Activated CD8-positive, alpha-beta memory T cell treated with anti-CD3 and anti-CD28 coated beads, Interleukin-2, amount 10 ng/mL, durations not matched to agents 7 days and 5 days (primary cell): ENCODE results near the gene ANO3. TPM values are rescaled to one million over a fixed set of nuclear protein-coding genes. Genes with fewer than 3 reads are reported as not detected.
"Not testable (repeated sequence)": the region's sequence is repeated elsewhere in the genome, so short reads cannot be mapped to it uniquely, and the experiment has no call there.

Experiments used
- ATAC-seq: fragments of 150-1000 bp; cut with Tn5 transposase; one replicate; pipeline ENCODE4 v1.10.0; 2021; ENCODE audit warnings: moderate library complexity
- CTCF ChIA-PET: fragments of 350-600 bp; sonication (Branson Sonifier 250); formaldehyde crosslinking; loops from one replicate; lab custom pipeline; 2021; ENCODE audit warnings: antibody characterized with exemption; lab: Charles Lee
- DNase-seq: peaks from one replicate; pipeline ENCODE4 v3.0.0-alpha.2; 2020
- H3K27ac Mint-ChIP-seq: one replicate; pipeline ENCODE4 v1.8.0; 2021; ENCODE audit warnings: mild to moderate bottlenecking, mixed read lengths
- H3K27me3 Mint-ChIP-seq: one replicate; pipeline ENCODE4 v1.8.0; 2021; ENCODE audit warnings: mixed read lengths
- H3K36me3 Mint-ChIP-seq: one replicate; pipeline ENCODE4 v1.8.0; 2021; ENCODE audit warnings: mild to moderate bottlenecking, mixed read lengths
- H3K4me1 Mint-ChIP-seq: one replicate; pipeline ENCODE4 v1.8.0; 2021; ENCODE audit warnings: mixed read lengths
- H3K4me3 Mint-ChIP-seq: one replicate; pipeline ENCODE4 v1.8.0; 2021; ENCODE audit warnings: mild to moderate bottlenecking, moderate library complexity, mixed read lengths
- H3K9me3 Mint-ChIP-seq: one replicate; pipeline ENCODE4 v1.8.0; 2022; ENCODE audit warnings: low read depth, mixed read lengths
- total RNA-seq, 2 experiments: library from RNA; stranded (reverse); gene quantifications; one replicate each; pipeline ENCODE4 v1.2.3, GENCODE V29; 2021

ANO3 gene
- total RNA-seq, 2 experiments from 2014 or later: 0.05 TPM; not detected in 1

- DNase-seq (no peak), ATAC-seq (no peak)
- Mint-ChIP-seq H3K27ac (no peak overlapping the region), H3K9me3 (peaks cover 11% of the 10 kb centered on the region), H3K36me3 (no peaks in the 10 kb centered on the region), H3K4me1 (no peaks in the 10 kb centered on the region), H3K27me3 (no peaks in the 10 kb centered on the region), H3K4me3 (no peak overlapping the region)
- CTCF ChIA-PET: no interaction called here
Observed at GRCh38 chr11:26608507-26609146, 276.7 kb downstream of the ANO3 start.

- Mint-ChIP-seq H3K27me3 (no peaks in the 10 kb centered on the region), H3K4me1 (no peaks in the 10 kb centered on the region), H3K4me3 (no peak overlapping the region), H3K27ac (no peak overlapping the region), H3K9me3 (peaks cover 11% of the 10 kb centered on the region), H3K36me3 (no peaks in the 10 kb centered on the region)
- ATAC-seq (no peak), DNase-seq (no peak)
- CTCF ChIA-PET: no interaction called here
Observed at GRCh38 chr11:26613759-26614158, 281.8 kb downstream of the ANO3 start.

GRCh38 chr11:26618441-26618840 lies 286.5 kb downstream of the ANO3 start:
- peaks cover 7% of the 10 kb centered on the region for H3K9me3 Mint-ChIP-seq
- CTCF ChIA-PET: no interaction called here
- no peaks in the 10 kb centered on the region for H3K27me3 Mint-ChIP-seq
- ATAC-seq: no peak
- no peak for DNase-seq
- no peak overlapping the region for H3K4me3 Mint-ChIP-seq
- no peaks in the 10 kb centered on the region for H3K36me3 Mint-ChIP-seq
- no peaks in the 10 kb centered on the region for H3K4me1 Mint-ChIP-seq
- H3K27ac Mint-ChIP-seq: no peak overlapping the region

- no peak overlapping the region for H3K4me3 Mint-ChIP-seq
- H3K36me3 Mint-ChIP-seq: no peaks in the 10 kb centered on the region
- no peaks in the 10 kb centered on the region for H3K4me1 Mint-ChIP-seq
- CTCF ChIA-PET: no interaction called here
- H3K9me3 Mint-ChIP-seq: peaks cover 4% of the 10 kb centered on the region
- no peak for ATAC-seq
- H3K27ac Mint-ChIP-seq: no peak overlapping the region
- no peak for DNase-seq
- H3K27me3 Mint-ChIP-seq: no peaks in the 10 kb centered on the region
Observed at GRCh38 chr11:26620282-26621045, 288.5 kb downstream of the ANO3 start.

- Mint-ChIP-seq H3K4me3 (no peak overlapping the region), H3K4me1 (no peaks in the 10 kb centered on the region), H3K27me3 (no peaks in the 10 kb centered on the region), H3K27ac (no peak overlapping the region), H3K36me3 (no peaks in the 10 kb centered on the region), H3K9me3 (peaks cover 4% of the 10 kb centered on the region)
- DNase-seq: no peak
- no peak for ATAC-seq
- CTCF ChIA-PET: no interaction called here
Observed at GRCh38 chr11:26621132-26621531, 289.2 kb downstream of the ANO3 start.

GRCh38 chr11:26622181-26622580 lies 290.3 kb downstream of the ANO3 start:
- CTCF ChIA-PET: no interaction called here
- no peaks in the 10 kb centered on the region for H3K27me3 Mint-ChIP-seq
- DNase-seq (no peak), ATAC-seq (no peak)
- no peak overlapping the region for H3K4me3 Mint-ChIP-seq
- no peaks in the 10 kb centered on the region for H3K36me3 Mint-ChIP-seq
- no peak overlapping the region for H3K27ac Mint-ChIP-seq
- no peaks in the 10 kb centered on the region for H3K4me1 Mint-ChIP-seq
- peaks cover 2% of the 10 kb centered on the region for H3K9me3 Mint-ChIP-seq

- H3K27me3 Mint-ChIP-seq: no peaks in the 10 kb centered on the region
- H3K27ac Mint-ChIP-seq: no peak overlapping the region
- no peaks in the 10 kb centered on the region for H3K36me3 Mint-ChIP-seq
- no peaks in the 10 kb centered on the region for H3K4me1 Mint-ChIP-seq
- DNase-seq (no peak), ATAC-seq (no peak)
- H3K9me3 Mint-ChIP-seq: peaks cover 1% of the 10 kb centered on the region
- CTCF ChIA-PET: no interaction called here
- no peak overlapping the region for H3K4me3 Mint-ChIP-seq
Observed at GRCh38 chr11:26623076-26623659, 291.2 kb downstream of the ANO3 start.

GRCh38 chr11:26626346-26626745 lies 294.4 kb downstream of the ANO3 start:
- Mint-ChIP-seq H3K4me1 (no peaks in the 10 kb centered on the region), H3K9me3 (no peaks in the 10 kb centered on the region), H3K27ac (no peak overlapping the region), H3K4me3 (no peak overlapping the region), H3K36me3 (no peaks in the 10 kb centered on the region), H3K27me3 (no peaks in the 10 kb centered on the region)
- ATAC-seq: no peak
- DNase-seq: no peak
- CTCF ChIA-PET: no interaction called here

GRCh38 chr11:26632691-26633159 lies 300.8 kb downstream of the ANO3 start:
- ATAC-seq (no peak), DNase-seq (no peak)
- Mint-ChIP-seq H3K9me3 (no peaks in the 10 kb centered on the region), H3K27ac (no peak overlapping the region), H3K27me3 (no peaks in the 10 kb centered on the region), H3K4me3 (no peak overlapping the region), H3K36me3 (no peaks in the 10 kb centered on the region), H3K4me1 (no peaks in the 10 kb centered on the region)
- CTCF ChIA-PET: no interaction called here

- H3K27ac Mint-ChIP-seq, H3K4me3 Mint-ChIP-seq: not testable (repeated sequence)
Observed at GRCh38 chr11:26643314-26643713, 311.4 kb downstream of the ANO3 start.

GRCh38 chr11:26649884-26650283 lies 318.0 kb downstream of the ANO3 start:
- CTCF ChIA-PET: no interaction called here
- Mint-ChIP-seq H3K4me3 (no peak overlapping the region), H3K27me3 (no peaks in the 10 kb centered on the region), H3K4me1 (no peaks in the 10 kb centered on the region), H3K9me3 (peaks cover 3% of the 10 kb centered on the region), H3K36me3 (no peaks in the 10 kb centered on the region), H3K27ac (no peak overlapping the region)
- no peak for ATAC-seq
- peak; percentile 41 for DNase-seq

More at GRCh38 chr11:26643314-26643713, 311.4 kb downstream of the ANO3 start:
- H3K4me1 Mint-ChIP-seq, H3K27me3 Mint-ChIP-seq, H3K36me3 Mint-ChIP-seq, DNase-seq, ATAC-seq, CTCF ChIA-PET, H3K9me3 Mint-ChIP-seq: not testable (repeated sequence)

GRCh38 chr11:26651916-26652315 lies 320.0 kb downstream of the ANO3 start:
- H3K27ac Mint-ChIP-seq: no peak overlapping the region
- CTCF ChIA-PET: no interaction called here
- ATAC-seq: no peak
- no peaks in the 10 kb centered on the region for H3K27me3 Mint-ChIP-seq
- no peak for DNase-seq
- H3K4me1 Mint-ChIP-seq: no peaks in the 10 kb centered on the region
- no peaks in the 10 kb centered on the region for H3K36me3 Mint-ChIP-seq
- H3K9me3 Mint-ChIP-seq: peaks cover 3% of the 10 kb centered on the region
- H3K4me3 Mint-ChIP-seq: no peak overlapping the region

- no peaks in the 10 kb centered on the region for H3K4me1 Mint-ChIP-seq
- CTCF ChIA-PET: no interaction called here
- no peak overlapping the region for H3K27ac Mint-ChIP-seq
- no peaks in the 10 kb centered on the region for H3K27me3 Mint-ChIP-seq
- H3K4me3 Mint-ChIP-seq: no peak overlapping the region
- no peak for DNase-seq
- no peaks in the 10 kb centered on the region for H3K36me3 Mint-ChIP-seq
- ATAC-seq: no peak
- H3K9me3 Mint-ChIP-seq: peaks cover 7% of the 10 kb centered on the region
Observed at GRCh38 chr11:26655287-26655686, 323.4 kb downstream of the ANO3 start.

- no peaks in the 10 kb centered on the region for H3K27me3 Mint-ChIP-seq
- peaks cover under 1% of the 10 kb centered on the region for H3K9me3 Mint-ChIP-seq
- no peak for DNase-seq
- ATAC-seq: no peak
- H3K27ac Mint-ChIP-seq: no peak overlapping the region
- no peaks in the 10 kb centered on the region for H3K36me3 Mint-ChIP-seq
- H3K4me1 Mint-ChIP-seq: no peaks in the 10 kb centered on the region
- H3K4me3 Mint-ChIP-seq: no peak overlapping the region
- CTCF ChIA-PET: no interaction called here
Observed at GRCh38 chr11:26662916-26663315, 331.0 kb downstream of the ANO3 start.
